ENCODE measurements around the gene SCFD2.

Gene SCFD2

GRCh38 chr4:52861879-52862616 lies 503.8 kb downstream of the SCFD2 start, which contains the start of gene RASL11B:
TSS of gene RASL11B (plus strand) at chr4:52862317. CDS start at chr4:52862508, 191 bp downstream.
- Histone ChIP-seq H3K36me3 (peaks cover 25% of the 10 kb centered on the region), H3K27me3 (no peaks in the 10 kb centered on the region), H3K4me1 (peaks cover 25% of the 10 kb centered on the region), H3K4me3 (ENCODE audit: low read depth, low read length) (peak within 1 kb of the TSS; percentile 86), H3K9me3 (no peaks in the 10 kb centered on the region; the same call in 1 of the 2 replicates)
- peak; percentile 92 for DNase-seq
- no peak for TF ChIP-seq CTCF (IDR thresholded peaks at IDR 0.05; ENCODE audit: low read depth, low read length)

GRCh38 chr4:52861171-52861823 lies 504.6 kb downstream of the SCFD2 start:
- Histone ChIP-seq H3K4me1 (peaks cover 18% of the 10 kb centered on the region), H3K9me3 (no peaks in the 10 kb centered on the region; the same call in 1 of the 2 replicates), H3K27me3 (no peaks in the 10 kb centered on the region), H3K36me3 (peaks cover 18% of the 10 kb centered on the region), H3K4me3 (ENCODE audit: low read depth, low read length) (peak overlapping the region; percentile 86)
- no peak for DNase-seq
- TF ChIP-seq CTCF (IDR thresholded peaks at IDR 0.05; ENCODE audit: low read depth, low read length), result no peak

- H3K4me3 ChIP-seq (ENCODE audit: low read depth, low read length), result no peak overlapping the region
- no peaks in the 10 kb centered on the region; the same call in 1 of the 2 replicates for H3K9me3 ChIP-seq
- no peaks in the 10 kb centered on the region for H3K27me3 ChIP-seq
- TF ChIP-seq CTCF (IDR thresholded peaks at IDR 0.05; ENCODE audit: low read depth, low read length), result no peak
- H3K4me1 ChIP-seq, result peaks cover 10% of the 10 kb centered on the region
- DNase-seq, result no peak
- peaks cover 8% of the 10 kb centered on the region for H3K36me3 ChIP-seq
Observed at GRCh38 chr4:52860361-52860760, 505.5 kb downstream of the SCFD2 start.

- Histone ChIP-seq H3K4me3 (ENCODE audit: low read depth, low read length) (no peak overlapping the region), H3K36me3 (no peaks in the 10 kb centered on the region), H3K4me1 (peaks cover 3% of the 10 kb centered on the region; the same call in 1 of the 2 replicates), H3K27me3 (no peaks in the 10 kb centered on the region), H3K9me3 (no peaks in the 10 kb centered on the region; the same call in 1 of the 2 replicates)
- no peak for DNase-seq
- TF ChIP-seq CTCF (IDR thresholded peaks at IDR 0.05; ENCODE audit: low read depth, low read length), result no peak
Observed at GRCh38 chr4:52856801-52857200, 509.1 kb downstream of the SCFD2 start.

- no peak for TF ChIP-seq CTCF (IDR thresholded peaks at IDR 0.05; ENCODE audit: low read depth, low read length)
- Histone ChIP-seq H3K27me3 (no peaks in the 10 kb centered on the region), H3K9me3 (no peaks in the 10 kb centered on the region; the same call in 1 of the 2 replicates), H3K4me3 (ENCODE audit: low read depth, low read length) (no peak overlapping the region), H3K4me1 (no peaks in the 10 kb centered on the region), H3K36me3 (no peaks in the 10 kb centered on the region)
- DNase-seq, result no peak
Observed at GRCh38 chr4:52853351-52853750, 512.5 kb downstream of the SCFD2 start.

- Histone ChIP-seq H3K27me3 (no peaks in the 10 kb centered on the region), H3K4me1 (no peaks in the 10 kb centered on the region), H3K4me3 (ENCODE audit: low read depth, low read length) (no peak overlapping the region), H3K36me3 (no peaks in the 10 kb centered on the region), H3K9me3 (no peaks in the 10 kb centered on the region)
- DNase-seq, result no peak
- no peak for TF ChIP-seq CTCF (IDR thresholded peaks at IDR 0.05; ENCODE audit: low read depth, low read length)
Observed at GRCh38 chr4:52852711-52853110, 513.1 kb downstream of the SCFD2 start.
